DLD1 (cell line): ENCODE measurements around the gene WNT9B.
"Not testable (repeated sequence)": the region's sequence is repeated elsewhere in the genome, so short reads cannot be mapped to it uniquely, and the experiment has no call there.

ENCODE experiments used
- in situ Hi-C: cut with HindIII; loops from 2 replicates; pipeline ENCODE4 v1.10.0; 2017; ENCODE audit warnings: low sequenced_read_pairs

The WNT9B gene

GRCh38 chr17:46903762-46904672 lies 52.6 kb downstream of the WNT9B start:
- in situ Hi-C loops = no loop called here

- in situ Hi-C loops = no loop called here
Measured at GRCh38 chr17:46908068-46908737, 56.8 kb downstream of the WNT9B start.

- in situ Hi-C loops = no loop called here
Measured at GRCh38 chr17:46910179-46910927, 59.0 kb downstream of the WNT9B start.

GRCh38 chr17:46911311-46911710 lies 59.9 kb downstream of the WNT9B start:
- in situ Hi-C loops = no loop called here

GRCh38 chr17:46915596-46915995 lies 64.2 kb downstream of the WNT9B start:
- in situ Hi-C loops = no loop called here

GRCh38 chr17:46916211-46916610 lies 64.8 kb downstream of the WNT9B start:
- in situ Hi-C loops = no loop called here

GRCh38 chr17:46916623-46917022 lies 65.2 kb downstream of the WNT9B start:
- in situ Hi-C loops = no loop called here

GRCh38 chr17:46917041-46917440 lies 65.7 kb downstream of the WNT9B start:
- in situ Hi-C loops = no loop called here

- in situ Hi-C loops = no loop called here
Measured at GRCh38 chr17:46917516-46917915, 66.1 kb downstream of the WNT9B start.

GRCh38 chr17:46921962-46922361 lies 70.6 kb downstream of the WNT9B start:
- in situ Hi-C loops = not testable (repeated sequence)

- in situ Hi-C loops = no loop called here
Measured at GRCh38 chr17:46922487-46922803, 71.1 kb downstream of the WNT9B start.

GRCh38 chr17:46922804-46923635 lies 71.6 kb downstream of the WNT9B start, which contains the start of gene GOSR2:
GOSR2 (plus strand) TSS chr17:46923160; CDS start chr17:46923193, 33 bp downstream.
- in situ Hi-C loops = no loop called here

- in situ Hi-C loops = no loop called here
Measured at GRCh38 chr17:46925185-46925868, 73.9 kb downstream of the WNT9B start.

GRCh38 chr17:46928467-46929261 lies 77.3 kb downstream of the WNT9B start:
- in situ Hi-C loops = no loop called here

- in situ Hi-C loops = no loop called here
Measured at GRCh38 chr17:46929413-46929812, 78.0 kb downstream of the WNT9B start.

GRCh38 chr17:46930051-46930450 lies 78.7 kb downstream of the WNT9B start:
- in situ Hi-C loops = no loop called here

GRCh38 chr17:46931596-46931995 lies 80.2 kb downstream of the WNT9B start:
- in situ Hi-C loops = no loop called here

GRCh38 chr17:46935658-46936266 lies 84.4 kb downstream of the WNT9B start:
- in situ Hi-C loops = no loop called here
